Femur (tissue), 1 donor: ENCODE measurements around the gene P4HTM.

Experiments
- DNase-seq: peaks from one replicate; pipeline ENCODE4 v3.0.0-alpha.2; 2017

The P4HTM gene

DNA sequence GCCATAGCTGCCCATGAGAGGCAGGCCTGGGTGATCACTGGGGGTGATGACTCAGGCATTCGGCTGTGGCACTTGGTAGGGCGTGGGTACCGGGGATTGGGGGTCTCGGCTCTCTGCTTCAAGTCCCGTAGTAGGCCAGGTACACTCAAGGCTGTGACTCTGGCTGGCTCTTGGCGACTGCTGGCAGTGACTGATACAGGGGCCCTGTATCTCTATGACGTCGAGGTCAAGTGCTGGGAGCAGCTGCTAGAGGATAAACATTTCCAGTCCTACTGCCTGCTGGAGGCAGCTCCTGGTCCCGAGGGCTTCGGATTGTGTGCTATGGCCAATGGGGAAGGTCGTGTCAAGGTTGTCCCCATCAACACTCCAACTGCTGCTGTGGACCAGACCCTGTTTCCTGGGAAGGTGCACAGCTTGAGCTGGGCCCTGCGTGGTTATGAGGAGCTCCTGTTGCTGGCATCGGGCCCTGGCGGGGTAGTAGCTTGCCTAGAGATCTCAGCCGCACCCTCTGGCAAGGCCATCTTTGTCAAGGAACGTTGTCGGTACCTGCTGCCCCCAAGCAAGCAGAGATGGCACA lies 22.5 kb downstream of the P4HTM start:
- peak; percentile 20 for DNase-seq

DNA sequence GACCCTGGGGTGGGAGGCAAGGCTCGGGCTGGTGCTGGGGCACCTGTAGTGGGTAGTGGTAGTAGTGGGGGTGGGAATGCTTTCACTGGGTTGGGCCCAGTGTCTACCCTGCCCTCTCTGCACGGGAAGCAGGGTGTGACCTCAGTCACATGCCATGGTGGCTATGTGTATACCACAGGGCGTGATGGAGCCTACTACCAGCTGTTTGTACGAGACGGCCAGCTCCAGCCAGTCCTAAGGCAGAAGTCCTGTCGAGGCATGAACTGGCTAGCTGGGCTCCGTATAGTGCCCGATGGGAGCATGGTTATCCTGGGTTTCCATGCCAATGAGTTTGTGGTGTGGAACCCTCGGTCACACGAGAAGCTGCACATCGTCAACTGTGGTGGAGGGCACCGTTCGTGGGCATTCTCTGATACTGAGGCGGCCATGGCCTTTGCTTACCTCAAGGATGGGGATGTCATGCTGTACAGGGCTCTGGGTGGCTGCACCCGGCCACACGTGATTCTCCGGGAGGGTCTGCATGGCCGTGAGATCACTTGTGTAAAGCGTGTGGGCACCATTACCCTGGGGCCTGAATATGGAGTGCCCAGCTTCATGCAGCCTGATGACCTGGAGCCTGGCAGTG lies 23.2 kb downstream of the P4HTM start:
- DNase-seq = no peak

DNA sequence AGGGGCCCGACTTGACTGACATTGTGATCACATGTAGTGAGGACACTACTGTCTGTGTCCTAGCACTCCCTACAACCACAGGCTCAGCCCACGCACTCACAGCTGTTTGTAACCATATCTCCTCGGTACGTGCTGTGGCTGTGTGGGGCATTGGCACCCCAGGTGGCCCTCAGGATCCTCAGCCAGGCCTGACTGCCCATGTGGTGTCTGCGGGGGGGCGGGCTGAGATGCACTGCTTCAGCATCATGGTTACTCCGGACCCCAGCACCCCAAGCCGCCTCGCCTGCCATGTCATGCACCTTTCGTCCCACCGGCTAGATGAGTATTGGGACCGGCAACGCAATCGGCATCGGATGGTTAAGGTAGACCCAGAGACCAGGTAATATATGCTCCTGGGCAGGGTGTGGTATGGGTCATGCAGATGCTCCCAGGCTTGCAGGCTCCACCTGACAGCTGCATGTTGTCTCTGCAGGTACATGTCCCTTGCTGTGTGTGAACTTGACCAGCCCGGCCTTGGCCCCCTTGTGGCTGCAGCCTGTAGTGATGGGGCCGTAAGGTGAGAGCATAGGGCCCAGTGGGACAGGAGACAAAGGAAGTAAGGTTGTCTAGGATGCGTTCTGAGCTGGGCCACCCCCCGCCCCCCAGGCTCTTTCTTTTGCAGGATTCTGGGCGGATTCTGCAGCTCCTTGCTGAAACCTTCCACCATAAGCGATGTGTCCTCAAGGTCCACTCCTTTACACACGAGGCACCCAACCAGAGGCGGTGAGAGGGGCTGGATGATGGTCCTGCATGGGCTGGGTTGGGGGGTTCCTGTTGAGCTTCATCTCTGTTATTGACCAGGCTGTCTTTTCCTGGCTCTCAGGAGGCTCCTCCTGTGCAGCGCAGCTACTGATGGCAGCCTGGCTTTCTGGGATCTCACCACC lies 24.0 kb downstream of the P4HTM start:
- DNase-seq = no peak

DNA sequence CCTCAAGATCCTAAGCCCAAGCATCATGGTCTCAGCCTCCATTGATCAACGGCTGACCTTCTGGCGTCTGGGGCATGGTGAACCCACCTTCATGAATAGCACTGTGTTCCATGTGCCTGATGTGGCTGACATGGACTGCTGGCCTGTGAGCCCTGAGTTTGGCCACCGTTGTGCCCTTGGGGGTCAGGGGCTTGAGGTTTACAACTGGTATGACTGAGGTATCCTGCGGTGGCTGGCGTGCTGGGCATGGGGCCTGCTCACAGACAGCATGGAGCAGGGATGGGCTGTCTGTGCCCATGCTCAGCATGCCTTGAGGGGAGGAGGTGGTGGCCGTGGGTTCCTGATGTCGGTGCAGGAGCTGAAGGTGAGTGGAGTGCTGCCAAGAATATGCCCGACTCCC lies 25.0 kb downstream of the P4HTM start:
- DNase-seq = no peak

DNA sequence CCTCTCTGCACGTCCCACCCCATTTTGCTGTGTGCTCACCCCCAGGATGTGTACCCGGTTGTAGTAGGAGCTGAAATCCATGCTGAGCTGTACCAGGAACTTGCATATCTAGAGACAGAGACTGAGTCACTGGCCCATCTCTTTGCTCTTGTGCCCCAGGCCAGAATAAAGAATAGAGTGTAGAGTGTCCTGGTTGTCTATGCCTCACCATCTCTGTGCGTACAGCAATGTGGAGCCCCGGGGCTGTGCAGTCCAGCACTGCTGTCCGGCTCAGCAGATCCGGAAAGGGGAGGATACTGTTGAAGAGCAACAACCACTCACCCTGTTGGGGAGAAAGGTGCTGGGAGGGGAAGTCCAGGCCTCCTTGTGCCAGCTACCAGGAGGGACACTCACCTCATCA lies 25.7 kb downstream of the P4HTM start:
- no peak for DNase-seq

DNA sequence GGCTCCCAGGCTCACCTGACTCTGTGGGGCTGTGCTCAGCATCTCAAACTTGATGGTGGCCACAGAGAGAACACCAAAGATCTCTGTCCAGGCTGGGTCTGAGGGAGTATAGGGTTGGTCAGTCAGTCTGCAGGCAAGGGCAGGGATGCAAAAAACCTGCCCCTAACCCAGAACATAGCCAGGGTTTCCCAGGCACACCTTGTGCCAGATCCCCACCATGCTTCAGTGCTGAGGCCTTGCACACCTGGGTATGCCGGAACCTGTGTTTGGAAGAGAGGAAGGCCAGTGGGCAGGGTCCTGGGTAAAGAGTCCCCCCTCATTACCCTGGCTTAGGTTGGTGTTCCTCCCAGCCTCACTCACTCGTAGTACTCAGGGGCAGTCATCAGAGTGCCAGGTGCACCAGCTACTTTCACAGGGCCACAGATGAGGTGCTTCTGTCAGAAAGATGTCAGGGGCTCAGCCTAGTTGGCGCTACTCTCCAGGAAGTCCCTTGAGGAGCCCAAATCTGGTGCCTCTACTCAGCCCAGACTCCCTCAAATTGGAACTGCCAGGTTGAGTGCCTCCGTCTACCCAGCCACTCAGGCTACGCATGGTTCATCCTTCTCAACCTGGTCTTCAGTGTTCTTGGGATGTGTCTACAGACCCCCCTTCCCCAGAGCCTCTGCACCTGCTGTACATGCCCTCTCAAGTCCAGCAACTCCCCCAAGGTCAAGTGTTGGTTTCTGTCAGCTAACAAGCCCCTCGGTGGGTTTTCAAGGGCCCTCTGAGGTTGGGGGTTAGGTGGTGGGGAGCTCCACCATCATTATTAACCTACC lies 26.6 kb downstream of the P4HTM start:
- peak; percentile 20 for DNase-seq

DNA sequence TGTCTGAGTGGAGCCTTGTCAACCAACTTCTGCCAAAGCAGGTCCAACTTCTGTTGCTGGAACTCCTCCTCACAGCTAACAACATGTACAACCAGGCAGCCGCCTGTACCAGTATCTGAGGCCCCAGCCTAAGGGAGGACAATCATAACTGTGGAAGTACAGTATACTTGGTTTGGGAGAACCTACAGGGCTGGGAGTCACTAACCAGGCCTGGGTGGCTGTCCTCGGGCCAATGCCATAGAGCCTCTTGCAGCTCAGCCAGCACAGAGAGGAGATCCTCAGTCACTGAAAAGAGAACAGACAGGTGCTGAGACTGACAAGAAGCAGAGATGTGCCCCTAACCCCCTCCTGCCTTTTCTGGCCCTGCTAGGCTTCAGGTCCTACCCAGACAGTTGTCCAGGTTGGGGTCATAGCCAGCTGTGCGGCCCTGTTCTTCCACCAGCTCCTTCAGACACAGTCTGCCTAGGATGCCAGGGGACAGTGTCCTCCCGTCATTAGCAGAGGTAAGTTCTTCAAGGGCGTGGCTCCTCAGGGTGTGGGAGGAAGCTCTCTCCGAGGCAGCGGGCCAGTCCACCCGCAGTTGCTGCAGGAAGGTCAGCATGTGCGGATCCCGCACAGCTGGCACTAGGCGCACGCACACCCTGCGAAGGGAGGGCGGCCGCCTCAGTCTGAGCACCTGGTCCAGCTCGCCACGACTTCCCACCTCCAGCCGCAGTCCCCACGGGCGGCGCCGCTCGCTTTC lies 27.4 kb downstream of the P4HTM start:
- peak; percentile 30 for DNase-seq

DNA sequence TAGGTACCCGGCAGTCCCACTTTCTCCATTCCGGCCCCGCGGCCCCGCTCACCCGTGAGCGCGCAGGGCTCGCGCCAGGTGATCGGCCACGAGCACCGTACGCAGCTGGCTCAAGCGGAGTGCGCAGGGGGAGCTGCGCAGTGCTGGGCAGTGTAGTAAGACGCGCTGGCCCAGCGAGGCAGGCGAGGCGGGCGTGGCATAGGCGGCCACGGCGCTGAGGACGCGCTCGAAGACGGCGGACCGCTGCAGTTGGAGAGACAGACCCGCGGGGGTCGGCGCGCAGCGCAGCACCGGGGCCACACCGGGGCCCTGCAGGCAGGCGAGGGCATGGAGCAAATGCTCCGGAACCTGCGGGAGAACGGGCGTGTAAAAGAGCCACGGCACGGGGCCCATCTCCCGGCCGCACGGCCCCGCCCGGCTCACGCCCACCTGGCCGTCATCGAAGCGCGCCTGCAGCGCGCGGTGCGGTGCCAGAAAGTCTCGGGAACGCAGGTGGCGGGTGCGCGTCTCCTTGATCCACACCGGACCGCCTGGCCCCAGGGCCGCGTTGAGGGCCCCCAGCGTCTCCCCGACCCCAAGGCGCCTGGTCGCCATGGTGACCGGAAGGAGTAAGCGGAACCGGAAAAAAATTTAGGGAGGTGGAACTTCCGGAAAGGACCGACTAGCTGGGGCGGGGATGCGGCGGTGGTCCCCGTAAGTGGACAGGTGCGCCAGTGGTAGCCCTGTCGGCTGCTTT lies 28.1 kb downstream of the P4HTM start, which contains the start of gene DALRD3:
Gene DALRD3 (minus strand): TSS at position 610 of the 736 bp plus-strand sequence. CDS start 16 bp downstream, at position 594.
- peak; percentile 80 for DNase-seq

DNA sequence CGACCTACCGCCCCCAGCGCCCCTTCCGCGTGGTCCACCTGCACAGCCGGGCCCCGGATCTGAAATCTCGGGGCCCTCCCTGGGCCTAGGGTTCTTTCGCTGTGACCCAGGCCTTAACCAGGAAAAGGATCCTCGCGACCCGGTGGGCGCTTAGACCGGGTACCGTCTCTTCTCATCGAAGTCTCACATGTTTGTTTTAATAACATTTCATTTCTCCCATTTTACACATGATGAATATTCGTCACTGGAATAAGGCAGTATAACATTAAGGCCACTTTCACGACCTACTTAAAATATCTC lies 28.6 kb downstream of the P4HTM start:
- DNase-seq = no peak

DNA sequence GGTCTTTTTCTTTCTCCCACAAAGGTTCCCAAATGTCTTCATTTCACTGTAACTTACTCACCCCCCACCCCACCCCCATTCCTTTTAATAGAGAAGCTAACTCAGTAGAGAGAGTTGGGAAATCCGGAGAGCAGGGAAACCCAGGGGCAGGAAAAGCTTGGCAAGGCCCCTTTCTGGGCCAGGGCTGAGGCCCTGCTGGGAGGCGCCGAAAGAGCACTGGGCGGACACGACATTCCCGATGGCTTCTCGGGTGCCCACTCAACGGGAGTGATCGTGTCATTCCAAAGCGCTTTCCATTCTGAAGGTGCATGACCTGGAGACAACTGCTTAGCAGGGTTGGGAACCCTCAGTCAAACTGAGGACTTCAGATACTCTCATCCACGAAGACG lies 29.9 kb downstream of the P4HTM start:
- no peak for DNase-seq

DNA sequence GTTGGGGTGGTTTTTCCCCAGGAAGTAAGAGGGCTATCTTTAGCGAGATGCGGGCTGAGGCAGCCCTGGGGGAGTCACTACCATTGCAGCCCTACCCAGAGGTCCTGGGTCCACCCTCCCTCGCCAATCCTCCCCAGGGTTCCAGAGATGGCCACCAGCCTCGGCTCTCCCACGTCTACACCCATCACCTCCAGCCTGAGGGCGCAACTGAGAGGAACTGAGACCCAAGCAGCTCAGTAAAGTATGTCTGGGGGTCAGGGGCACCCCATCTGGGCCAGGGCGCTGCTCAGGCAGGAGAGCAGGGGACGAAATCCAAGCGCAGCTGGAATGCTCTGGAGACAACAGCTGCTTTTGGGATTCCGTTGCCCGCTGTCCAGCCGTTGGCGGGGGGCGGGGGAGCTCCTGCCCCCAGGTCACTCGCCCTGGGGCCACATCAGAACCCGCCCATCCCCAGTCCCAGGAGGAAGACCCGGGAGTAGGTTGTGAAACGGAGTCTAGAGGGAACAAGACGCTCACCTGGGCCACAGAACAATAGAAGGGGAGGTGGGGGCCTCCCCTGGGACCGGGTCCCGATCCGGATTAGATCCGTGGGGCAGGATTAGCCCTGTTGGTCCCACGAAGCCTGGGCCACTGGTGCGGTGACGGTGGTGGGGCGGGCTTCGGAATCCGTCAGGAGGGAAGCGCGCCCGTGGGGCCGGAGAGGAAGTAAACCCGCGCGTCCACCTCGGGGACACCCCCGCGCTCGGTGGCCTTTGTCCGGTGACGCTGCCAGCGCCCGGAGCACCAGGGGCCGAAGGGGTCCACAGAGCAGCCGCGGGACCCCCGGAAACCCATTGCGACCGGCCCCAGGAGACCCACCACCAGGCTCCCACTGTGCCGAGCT lies 30.5 kb downstream of the P4HTM start:
- peak; percentile 65 for DNase-seq

DNA sequence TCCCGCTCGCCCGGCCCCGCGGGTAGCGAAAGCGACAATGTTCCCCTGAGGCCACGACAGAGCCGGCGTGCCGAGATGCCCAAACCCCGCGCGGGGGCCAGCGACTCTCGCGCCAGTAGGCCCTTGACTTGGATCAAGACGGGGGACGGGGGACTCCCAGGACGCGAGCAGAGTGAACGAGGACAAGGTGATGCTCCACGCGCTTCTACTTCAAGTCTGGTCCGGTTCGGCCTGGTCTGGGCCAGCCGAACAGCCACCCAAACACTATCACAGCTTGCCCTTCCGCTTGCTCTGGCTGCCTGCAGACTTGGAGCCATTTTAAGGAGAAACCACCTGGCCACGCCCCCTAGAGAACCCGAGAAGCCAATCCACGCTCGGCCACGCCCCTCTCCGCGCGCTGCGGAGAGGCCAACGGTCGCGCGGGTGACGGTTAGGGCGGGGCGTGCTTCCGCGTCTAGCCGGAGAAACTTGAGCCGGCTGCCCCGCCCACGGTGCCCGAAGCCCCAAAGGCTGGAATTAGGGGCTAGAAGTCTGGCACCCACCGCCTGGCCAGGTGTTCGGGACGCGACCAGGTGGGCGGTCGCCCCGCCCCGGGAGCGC lies 31.3 kb downstream of the P4HTM start:
- DNase-seq = peak; percentile 99

DNA sequence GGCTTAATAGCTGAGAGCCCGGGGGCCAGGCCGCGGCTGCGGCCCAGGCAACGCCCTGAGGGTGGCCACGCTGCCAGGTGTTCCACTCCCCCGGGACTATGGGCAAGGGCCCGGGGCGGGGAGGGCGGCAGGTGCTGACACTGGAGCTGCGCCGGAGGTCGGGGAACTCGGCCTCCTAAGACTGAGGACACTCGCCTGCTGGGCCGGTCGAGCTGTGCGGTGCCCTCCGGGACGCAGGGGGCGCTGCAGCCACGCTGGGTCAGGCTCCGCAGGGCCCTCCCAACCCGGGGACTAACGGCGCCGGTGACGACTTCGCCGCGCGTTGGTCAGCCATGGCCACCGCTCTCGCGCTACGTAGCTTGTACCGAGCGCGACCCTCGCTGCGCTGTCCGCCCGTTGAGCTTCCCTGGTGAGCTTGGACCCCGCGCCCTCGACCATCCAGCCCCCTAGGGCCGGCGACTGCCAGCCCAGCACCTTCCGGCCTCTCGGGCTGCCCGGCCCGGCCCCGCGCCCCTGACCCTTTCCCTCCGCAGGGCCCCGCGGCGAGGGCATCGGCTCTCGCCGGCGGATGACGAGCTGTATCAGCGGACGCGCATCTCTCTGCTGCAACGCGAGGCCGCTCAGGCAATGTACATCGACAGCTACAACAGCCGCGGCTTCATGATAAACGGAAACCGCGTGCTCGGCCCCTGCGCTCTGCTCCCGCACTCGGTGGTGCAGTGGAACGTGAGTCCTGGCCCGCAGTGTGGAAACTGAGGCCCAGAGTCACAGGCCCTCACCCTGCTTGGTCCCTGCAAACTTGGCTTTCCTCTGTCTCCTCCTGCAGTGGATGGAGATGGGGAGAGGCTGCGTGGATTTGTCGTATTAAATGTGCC lies 32.0 kb downstream of the P4HTM start, which contains the start of gene NDUFAF3:
Gene NDUFAF3 (plus strand): TSS at position 309 of the 875 bp plus-strand sequence. CDS start 24 bp downstream, at position 333.
- peak; percentile 96 for DNase-seq

DNA sequence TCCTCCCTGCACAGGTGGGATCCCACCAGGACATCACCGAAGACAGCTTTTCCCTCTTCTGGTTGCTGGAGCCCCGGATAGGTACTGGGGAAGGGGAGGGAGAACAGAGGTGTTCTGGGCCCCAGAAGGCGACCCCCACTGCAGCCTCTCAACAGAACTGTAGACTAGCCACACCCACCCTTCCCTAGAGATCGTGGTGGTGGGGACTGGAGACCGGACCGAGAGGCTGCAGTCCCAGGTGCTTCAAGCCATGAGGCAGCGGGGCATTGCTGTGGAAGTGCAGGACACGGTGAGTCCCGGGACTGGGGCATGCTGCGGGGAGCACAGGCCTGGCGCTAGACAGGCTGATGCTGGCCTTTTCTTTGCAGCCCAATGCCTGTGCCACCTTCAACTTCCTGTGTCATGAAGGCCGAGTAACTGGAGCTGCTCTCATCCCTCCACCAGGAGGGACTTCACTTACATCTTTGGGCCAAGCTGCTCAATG lies 32.7 kb downstream of the P4HTM start:
- DNase-seq = peak; percentile 41

DNA sequence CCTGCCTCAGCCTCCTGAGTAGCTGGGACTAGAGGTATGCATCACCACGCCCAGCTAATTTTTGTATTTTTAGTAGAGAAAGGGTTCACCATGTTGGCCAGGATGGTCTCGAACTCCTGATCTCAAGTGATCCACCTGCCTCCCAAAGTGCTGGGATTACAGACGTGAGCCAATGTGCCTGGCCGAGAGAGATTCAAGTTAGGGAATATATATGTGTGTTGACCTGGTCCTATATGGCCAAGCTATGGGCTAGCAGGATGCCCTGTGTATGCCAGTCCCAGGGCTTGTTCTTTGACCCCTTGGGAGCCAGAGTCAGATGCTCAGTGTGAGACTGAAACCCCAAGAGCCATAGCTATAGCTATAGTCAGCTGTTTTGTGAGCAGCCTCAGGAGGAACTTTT lies 33.7 kb downstream of the P4HTM start:
- no peak for DNase-seq

DNA sequence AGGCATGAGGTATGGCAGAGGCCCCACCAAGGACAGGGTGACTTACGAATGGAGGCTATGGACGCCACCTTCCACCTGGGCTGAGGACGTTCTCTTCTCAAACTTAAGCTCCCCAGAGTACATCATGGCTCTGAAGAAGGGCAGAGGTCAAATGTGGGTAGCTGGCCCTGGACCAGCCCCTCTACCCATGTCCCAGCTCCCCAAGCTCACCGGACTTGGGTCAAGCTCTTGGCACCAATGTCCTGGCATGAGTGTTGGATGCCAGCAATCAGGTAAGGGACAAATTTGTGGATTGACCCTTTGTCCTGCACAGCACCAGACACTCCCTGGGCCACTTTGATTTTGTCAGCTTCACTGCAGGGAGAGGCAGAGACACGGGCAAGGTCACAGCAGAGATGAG lies 34.4 kb downstream of the P4HTM start:
- peak; percentile 18 for DNase-seq

DNA sequence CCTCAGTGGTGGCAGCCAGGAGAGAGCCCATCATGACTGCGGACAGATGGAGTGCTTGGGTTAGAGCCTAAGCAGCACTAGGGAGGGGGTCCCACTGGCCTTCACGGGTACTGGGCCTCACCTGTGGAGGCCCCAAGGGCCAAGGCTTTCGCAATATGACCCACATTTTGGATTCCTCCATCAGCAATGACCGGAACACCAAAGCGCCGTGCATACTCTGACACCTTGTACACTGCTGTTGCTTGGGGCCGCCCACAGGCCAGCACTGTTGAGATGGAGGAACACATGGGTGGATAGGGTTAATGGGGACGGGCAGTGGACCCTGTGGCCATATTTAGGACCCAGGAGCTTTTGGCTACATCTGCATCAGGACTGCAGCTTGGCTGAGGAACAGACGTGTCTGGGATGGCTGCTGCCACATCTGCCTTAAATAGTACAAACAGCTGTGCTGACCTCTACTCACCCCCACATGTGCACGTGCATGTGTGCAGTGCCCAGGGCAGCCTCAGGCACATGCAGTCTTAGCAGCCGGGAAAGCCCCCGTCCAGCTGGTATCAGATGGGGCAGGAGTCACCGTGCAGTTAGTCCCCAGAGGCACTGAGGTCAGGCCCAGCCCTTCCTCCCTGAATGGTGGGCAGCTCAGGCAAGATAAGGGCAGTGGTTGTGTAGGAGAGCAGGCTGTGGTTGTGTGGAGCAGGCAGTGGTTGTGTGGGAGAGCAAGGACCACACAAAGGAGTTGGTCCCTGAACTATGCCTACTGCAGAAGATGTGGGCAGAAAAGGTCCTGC lies 35.2 kb downstream of the P4HTM start:
- no peak for DNase-seq
